Measurements from ENCODE around the gene SCIMP. TPM values are rescaled to one million over a fixed set of nuclear protein-coding genes. Genes with fewer than 3 reads are reported as not detected.

Gene SCIMP
- not detected for total RNA-seq

- ChIA-PET POLR2A (no interaction called here), CTCF (interaction anchor here (0.6 to 1.7 kb wide), 2 partner anchors 44 to 170 kb away, joined by 3 to 5 read pairs; partner anchors contain the start of gene ZNF594)
- no peak for DNase-seq
- no peaks in the 10 kb centered on the region for H3K36me3 Mint-ChIP-seq (ENCODE audit: low read depth)
- peaks cover 10% of the 10 kb centered on the region for H3K4me1 Mint-ChIP-seq
- H3K27me3 Mint-ChIP-seq: no peaks in the 10 kb centered on the region
- H3K4me3 Mint-ChIP-seq: no peak within 1 kb of the TSS
- H3K27ac Mint-ChIP-seq: no peak within 1 kb of the TSS
- no peaks in the 10 kb centered on the region for H3K9me3 Mint-ChIP-seq
These were observed at the start of gene SCIMP for GRCh38 chr17:5234645-5235576. TSS of gene SCIMP (minus strand) at chr17:5234860. CDS start at chr17:5234755, 105 bp downstream.

- Mint-ChIP-seq H3K27me3 (no peaks in the 10 kb centered on the region), H3K36me3 (ENCODE audit: low read depth) (peaks cover 18% of the 10 kb centered on the region), H3K4me1 (peaks cover 38% of the 10 kb centered on the region), H3K4me3 (peak overlapping the region; percentile 88), H3K27ac (no peak overlapping the region), H3K9me3 (no peaks in the 10 kb centered on the region)
- ChIA-PET POLR2A (interaction anchor here (1.3 to 1.9 kb wide), 5 partner anchors 14 to 135 kb away, joined by 3 to 7 read pairs (median 4); no protein-coding TSS in a partner anchor), CTCF (interaction anchor here (0.8 to 1.6 kb wide), 3 partner anchors 10 to 26 kb away, joined by 3 to 4 read pairs (median 3); no protein-coding TSS in a partner anchor)
- no peak for DNase-seq
These were observed 49.1 kb upstream of the SCIMP start for GRCh38 chr17:5283571-5284315.

- no peaks in the 10 kb centered on the region for H3K27me3 Mint-ChIP-seq
- no peaks in the 10 kb centered on the region for H3K9me3 Mint-ChIP-seq
- H3K4me1 Mint-ChIP-seq: peaks cover 34% of the 10 kb centered on the region
These were observed 48.1 kb upstream of the SCIMP start for GRCh38 chr17:5282642-5283217.

GRCh38 chr17:5281814-5282641, 47.4 kb upstream of the SCIMP start, which contains the start of gene RABEP1:
TSS of gene RABEP1 (plus strand) at chr17:5282284. CDS start at chr17:5282487, 203 bp downstream.
- Mint-ChIP-seq H3K9me3 (no peaks in the 10 kb centered on the region), H3K4me1 (peaks cover 33% of the 10 kb centered on the region)

More at GRCh38 chr17:5282642-5283217, 48.1 kb upstream of the SCIMP start:
- H3K27ac Mint-ChIP-seq: peak overlapping the region; percentile 84
- POLR2A ChIA-PET: interaction anchor here (0.7 to 2.0 kb wide), 9 partner anchors 9 to 157 kb away, joined by 3 to 7 read pairs (median 4); partner anchors contain the start of genes C1QBP and ZNF594
- CTCF ChIA-PET: interaction anchor here (0.9 to 2.0 kb wide), 4 partner anchors 9 to 220 kb away, joined by 3 to 6 read pairs (median 4); no protein-coding TSS in a partner anchor
- peak overlapping the region; percentile 88 for H3K4me3 Mint-ChIP-seq
- H3K36me3 Mint-ChIP-seq (ENCODE audit: low read depth): peaks cover 15% of the 10 kb centered on the region
- DNase-seq: no peak

GRCh38 chr17:5272322-5272721, 37.7 kb upstream of the SCIMP start:
- Mint-ChIP-seq H3K36me3 (ENCODE audit: low read depth) (no peaks in the 10 kb centered on the region), H3K4me1 (peaks cover 15% of the 10 kb centered on the region), H3K27ac (no peak overlapping the region), H3K9me3 (no peaks in the 10 kb centered on the region), H3K4me3 (no peak overlapping the region), H3K27me3 (no peaks in the 10 kb centered on the region)
- no peak for DNase-seq
- ChIA-PET POLR2A (interaction anchor here (1.0 kb wide), 1 partner anchor 213 kb away, joined by 3 read pairs; the partner anchor contains the start of gene DERL2), CTCF (no interaction called here)

More at GRCh38 chr17:5281814-5282641, 47.4 kb upstream of the SCIMP start, which contains the start of gene RABEP1:
- Mint-ChIP-seq H3K27ac (peak within 1 kb of the TSS; percentile 84), H3K27me3 (no peaks in the 10 kb centered on the region), H3K4me3 (peak within 1 kb of the TSS; percentile 88), H3K36me3 (ENCODE audit: low read depth) (peaks cover 15% of the 10 kb centered on the region)
- CTCF ChIA-PET: interaction anchor here (1.0 to 2.0 kb wide), 5 partner anchors 8 to 219 kb away, joined by 3 to 7 read pairs (median 4); no protein-coding TSS in a partner anchor
- POLR2A ChIA-PET: interaction anchor here (0.6 to 2.0 kb wide), 19 partner anchors 8 to 161 kb away, joined by 3 to 7 read pairs (median 4); partner anchors contain the start of genes C1QBP, NUP88 and ZNF594
- peak; percentile 93 for DNase-seq

GRCh38 chr17:5269241-5269960, 34.7 kb upstream of the SCIMP start:
- H3K27ac Mint-ChIP-seq: no peak overlapping the region
- peaks cover 15% of the 10 kb centered on the region for H3K4me1 Mint-ChIP-seq
- H3K27me3 Mint-ChIP-seq: no peaks in the 10 kb centered on the region
- H3K36me3 Mint-ChIP-seq (ENCODE audit: low read depth): no peaks in the 10 kb centered on the region
- CTCF ChIA-PET: no interaction called here
- H3K4me3 Mint-ChIP-seq: no peak overlapping the region
- no peaks in the 10 kb centered on the region for H3K9me3 Mint-ChIP-seq
- POLR2A ChIA-PET: no interaction called here
- no peak for DNase-seq

- ChIA-PET CTCF (no interaction called here), POLR2A (no interaction called here)
- Mint-ChIP-seq H3K4me1 (no peaks in the 10 kb centered on the region), H3K27me3 (no peaks in the 10 kb centered on the region), H3K27ac (no peak overlapping the region), H3K9me3 (no peaks in the 10 kb centered on the region), H3K36me3 (ENCODE audit: low read depth) (no peaks in the 10 kb centered on the region), H3K4me3 (no peak overlapping the region)
- DNase-seq: no peak
These were observed 30.2 kb upstream of the SCIMP start for GRCh38 chr17:5264893-5265292.

- POLR2A ChIA-PET: no interaction called here
- no peak for DNase-seq
- H3K27me3 Mint-ChIP-seq: no peaks in the 10 kb centered on the region
- CTCF ChIA-PET: no interaction called here
- no peak overlapping the region for H3K4me3 Mint-ChIP-seq
- H3K36me3 Mint-ChIP-seq (ENCODE audit: low read depth): no peaks in the 10 kb centered on the region
- no peak overlapping the region for H3K27ac Mint-ChIP-seq
- H3K9me3 Mint-ChIP-seq: no peaks in the 10 kb centered on the region
- H3K4me1 Mint-ChIP-seq: no peaks in the 10 kb centered on the region
These were observed 28.8 kb upstream of the SCIMP start for GRCh38 chr17:5263441-5263840.

- no peak overlapping the region for H3K4me3 Mint-ChIP-seq
- H3K27ac Mint-ChIP-seq: no peak overlapping the region
- H3K9me3 Mint-ChIP-seq: no peaks in the 10 kb centered on the region
- no peak for DNase-seq
- H3K4me1 Mint-ChIP-seq: no peaks in the 10 kb centered on the region
- H3K36me3 Mint-ChIP-seq (ENCODE audit: low read depth): no peaks in the 10 kb centered on the region
- no peaks in the 10 kb centered on the region for H3K27me3 Mint-ChIP-seq
- ChIA-PET POLR2A (no interaction called here), CTCF (no interaction called here)
These were observed 27.8 kb upstream of the SCIMP start for GRCh38 chr17:5262416-5262991.

GRCh38 chr17:5260542-5260941, 25.9 kb upstream of the SCIMP start:
- DNase-seq: no peak
- Mint-ChIP-seq H3K9me3 (no peaks in the 10 kb centered on the region), H3K36me3 (ENCODE audit: low read depth) (no peaks in the 10 kb centered on the region), H3K27ac (no peak overlapping the region), H3K27me3 (no peaks in the 10 kb centered on the region), H3K4me1 (peaks cover 3% of the 10 kb centered on the region), H3K4me3 (no peak overlapping the region)
- ChIA-PET CTCF (no interaction called here), POLR2A (no interaction called here)

- H3K27me3 Mint-ChIP-seq: no peaks in the 10 kb centered on the region
- ChIA-PET POLR2A (no interaction called here), CTCF (interaction anchor here (0.6 kb wide), 1 partner anchor 331 kb away, joined by 3 read pairs; no protein-coding TSS in a partner anchor)
- H3K4me3 Mint-ChIP-seq: no peak overlapping the region
- H3K36me3 Mint-ChIP-seq (ENCODE audit: low read depth): no peaks in the 10 kb centered on the region
- H3K4me1 Mint-ChIP-seq: peaks cover 15% of the 10 kb centered on the region
- H3K9me3 Mint-ChIP-seq: no peaks in the 10 kb centered on the region
- DNase-seq: no peak
- no peak overlapping the region for H3K27ac Mint-ChIP-seq
These were observed 22.5 kb upstream of the SCIMP start for GRCh38 chr17:5257124-5257523.
